Left ventricle myocardium inferior (tissue), 1 donor: ENCODE measurements around the gene NEAT1. TPM values are rescaled to one million over a fixed set of nuclear protein-coding genes. Genes with fewer than 3 reads are reported as not detected.

ENCODE experiments used
- DNase-seq: peaks from one replicate; pipeline ENCODE4 v3.0.0-alpha.2; 2020
- H3K27ac ChIP-seq: fragments of 200-600 bp; replicated peaks from 2 replicates; pipeline ENCODE4 v1.8.0; 2021
- H3K27me3 ChIP-seq: fragments of 200-600 bp; 2 replicates; pipeline ENCODE4 v1.8.0; 2021; ENCODE audit warnings: low read depth
- H3K36me3 ChIP-seq: fragments of 200-600 bp; 2 replicates; pipeline ENCODE4 v1.8.0; 2021
- H3K4me1 ChIP-seq: fragments of 200-600 bp; 2 replicates; pipeline ENCODE4 v1.8.0; 2021
- H3K4me3 ChIP-seq: fragments of 200-600 bp; 2 replicates; pipeline ENCODE4 v1.8.0; 2021; ENCODE audit warnings: mild to moderate bottlenecking, moderate library complexity
- H3K9me3 ChIP-seq: fragments of 200-600 bp; replicated peaks from 2 replicates; pipeline ENCODE4 v1.8.0; 2021
- CTCF ChIP-seq: fragments of 200-600 bp; IDR thresholded peaks from 2 replicates; pipeline ENCODE4 v1.8.0; 2021; ENCODE audit warnings: antibody characterized with exemption, mild to moderate bottlenecking, borderline replicate concordance
- intact Hi-C: fragments of 100-400 bp; cut with micrococcal nuclease; formaldehyde crosslinking; loops from one replicate; pipeline ENCODE4 v1.11.0; 2022
- total RNA-seq: library from RNA; stranded (reverse); fragmentation: NEBNext Ultra II Directional; extraction: Animal tissue kit (Norgen Biotek cat#: 25700); gene quantifications from one replicate; pipeline ENCODE4 v1.2.1, GENCODE V29; 2021
- donor health status: DM: no; HTN: yes; CAD: no; lungs with severe emphysema.

The NEAT1 gene
- total RNA-seq, 1 donor from 2014 or later: 405 TPM

- TF ChIP-seq CTCF: no peak
- Histone ChIP-seq H3K27me3 (no peaks in the 10 kb centered on the region), H3K36me3 (no peaks in the 10 kb centered on the region), H3K4me3 (peak overlapping the region; percentile 42), H3K9me3 (no peaks in the 10 kb centered on the region), H3K4me1 (peaks cover 97% of the 10 kb centered on the region), H3K27ac (peak overlapping the region; percentile 99)
- intact Hi-C loops: no loop called here
- DNase-seq: no peak
These were observed 67.2 kb downstream of the NEAT1 start for GRCh38 chr11:65489706-65490320.

GRCh38 chr11:65491163-65491465 lies 68.5 kb downstream of the NEAT1 start:
- Histone ChIP-seq H3K36me3 (no peaks in the 10 kb centered on the region), H3K27ac (peak overlapping the region; percentile 99), H3K27me3 (no peaks in the 10 kb centered on the region), H3K4me1 (peaks cover 97% of the 10 kb centered on the region), H3K4me3 (peak overlapping the region; percentile 35), H3K9me3 (no peaks in the 10 kb centered on the region)
- no peak for TF ChIP-seq CTCF
- DNase-seq: peak; percentile 17
- intact Hi-C loops: no loop called here

- peaks cover 97% of the 10 kb centered on the region for H3K4me1 ChIP-seq
- DNase-seq: peak; percentile 79
- H3K9me3 ChIP-seq: no peaks in the 10 kb centered on the region
- no peaks in the 10 kb centered on the region for H3K27me3 ChIP-seq
- H3K27ac ChIP-seq: peak overlapping the region; percentile 99
- peak overlapping the region; percentile 35 for H3K4me3 ChIP-seq
- intact Hi-C loops: no loop called here
- TF ChIP-seq CTCF: no peak
- no peaks in the 10 kb centered on the region for H3K36me3 ChIP-seq
These were observed 69.2 kb downstream of the NEAT1 start for GRCh38 chr11:65491614-65492386.

GRCh38 chr11:65492387-65492636 lies 69.7 kb downstream of the NEAT1 start:
- peak overlapping the region; percentile 99 for H3K27ac ChIP-seq
- intact Hi-C loops: no loop called here
- H3K9me3 ChIP-seq: no peaks in the 10 kb centered on the region
- peaks cover 95% of the 10 kb centered on the region for H3K4me1 ChIP-seq
- TF ChIP-seq CTCF: no peak
- H3K27me3 ChIP-seq: no peaks in the 10 kb centered on the region
- H3K4me3 ChIP-seq: peak overlapping the region; percentile 35
- no peaks in the 10 kb centered on the region for H3K36me3 ChIP-seq
- no peak for DNase-seq

- intact Hi-C loops: no loop called here
- peak overlapping the region; percentile 35 for H3K4me3 ChIP-seq
- H3K9me3 ChIP-seq: no peaks in the 10 kb centered on the region
- no peaks in the 10 kb centered on the region for H3K36me3 ChIP-seq
- peak; percentile 89 for DNase-seq
- no peaks in the 10 kb centered on the region for H3K27me3 ChIP-seq
- no peak for TF ChIP-seq CTCF
- H3K4me1 ChIP-seq: peaks cover 93% of the 10 kb centered on the region
- peak overlapping the region; percentile 99 for H3K27ac ChIP-seq
These were observed 70.2 kb downstream of the NEAT1 start for GRCh38 chr11:65492637-65493366.
